H1 (cell line): ENCODE measurements around the gene CCDC24. TPM values are rescaled to one million over a fixed set of nuclear protein-coding genes. Genes with fewer than 3 reads are reported as not detected.

Experiments
- BRCA1 ChIP-seq: IDR thresholded peaks from 2 replicates; pipeline ENCODE4 v1.6.1; 2012; ENCODE audit warnings: low read depth, low read length, improper control_type of control experiment
- CBX8 ChIP-seq: fragments of 300-800, 300-1000 bp; sonication (generic); IDR thresholded peaks from 2 replicates; pipeline ENCODE4 v1.7.1; 2016; ENCODE audit warnings: low read depth, low read length, borderline replicate concordance
- FOSL1 ChIP-seq: IDR thresholded peaks from 2 replicates; pipeline ENCODE4 v1.6.1; 2011; ENCODE audit warnings: mild to moderate bottlenecking, low read depth, low read length, moderate library complexity; ENCODE audit not compliant: insufficient read depth
- KDM1A ChIP-seq: fragments of 200-600, 300-600 bp; sonication (generic); IDR thresholded peaks from 2 replicates; pipeline ENCODE4 v1.7.1; 2016; ENCODE audit warnings: mild to moderate bottlenecking, low read length, borderline replicate concordance
- NRF1 ChIP-seq: IDR thresholded peaks from 2 replicates; pipeline ENCODE4 v1.6.1; 2011; ENCODE audit warnings: mild to moderate bottlenecking, low read depth, low read length, improper control_type of control experiment
- POU5F1 ChIP-seq: IDR thresholded peaks from 2 replicates; pipeline ENCODE4 v1.6.1; 2011; ENCODE audit warnings: low read depth, mild to moderate bottlenecking, low read length, moderate library complexity
- SIX5 ChIP-seq: IDR thresholded peaks from 2 replicates; pipeline ENCODE4 v1.6.1; 2011; ENCODE audit warnings: mild to moderate bottlenecking, low read depth, low read length
- polyA plus RNA-seq, 7 experiments: library from polyadenylated mRNA; depleted of rRNA in 3 of 7; stranded (reverse) in 5 of 7; unstranded in 2 of 7; fragments of >200 nt in 5 of 7; fragments of 200-250 nt in 2 of 7; gene quantifications; 1 replicate in 5 of 7; 2 replicates in 1 of 7; 4 replicates in 1 of 7; pipeline versions ENCODE4 v1.2.1 to v1.2.3, GENCODE V29; 2011 to 2013; ENCODE audit warnings: missing spikeins in 2 of 7, mixed read lengths in 2 of 7
- total RNA-seq: library from RNA; stranded (reverse); fragmentation: NEBNext Ultra II Directional; extraction: Animal tissue kit (Norgen Biotek cat#: 25700); gene quantifications from 2 replicates; pipeline ENCODE4 v1.2.1, GENCODE V29; 2021
- TF ChIP-seq, protein P1 (sequence below), 3 experiments: IDR thresholded peaks; 1 replicate in 2 of 3; 2 replicates in 1 of 3; pipeline versions ENCODE4 v1.5.1 to v1.6.1; 2011; ENCODE audit warnings: low read length in 3 of 3, mild to moderate bottlenecking in 3 of 3, inconsistent platforms in 2 of 3, low read depth in 1 of 3, moderate library complexity in 1 of 3; ENCODE audit not compliant: insufficient read depth in 1 of 3; ENCODE audit errors: control extremely low read depth in 1 of 3

CCDC24 gene
- total and polyA plus RNA-seq, 2 of the 8 experiments (the other 6 are each of a cell fraction or from before 2014, with no cell fraction given): 11.2 to 11.4 TPM

DNA sequence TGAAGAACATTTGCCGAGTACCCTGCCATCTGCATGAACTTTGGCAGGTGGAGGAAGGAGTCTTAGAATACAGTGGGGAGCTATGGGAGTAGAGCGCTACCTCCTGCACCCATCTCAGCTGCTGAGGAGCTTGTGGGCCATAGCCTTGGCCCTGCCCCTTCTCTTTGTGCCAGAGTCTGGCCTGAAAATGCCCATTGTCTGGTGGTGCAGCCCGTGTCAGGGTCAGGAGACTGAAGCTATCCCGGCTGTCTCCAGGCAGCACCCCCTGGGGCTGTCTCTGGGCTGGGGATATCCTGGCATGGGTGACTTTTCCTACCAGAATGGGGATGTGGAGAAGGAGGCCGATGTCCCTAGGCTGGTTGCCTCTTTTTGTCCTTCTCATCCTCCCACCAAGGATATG, 37.4 kb upstream of the CCDC24 start (continued):
- TF ChIP-seq BRCA1 (no peak), POU5F1 (no peak), FOSL1 (no peak), CBX8 (no peak), KDM1A (no peak), NRF1 (no peak), SIX5 (no peak)
- TF ChIP-seq, protein P1, sequence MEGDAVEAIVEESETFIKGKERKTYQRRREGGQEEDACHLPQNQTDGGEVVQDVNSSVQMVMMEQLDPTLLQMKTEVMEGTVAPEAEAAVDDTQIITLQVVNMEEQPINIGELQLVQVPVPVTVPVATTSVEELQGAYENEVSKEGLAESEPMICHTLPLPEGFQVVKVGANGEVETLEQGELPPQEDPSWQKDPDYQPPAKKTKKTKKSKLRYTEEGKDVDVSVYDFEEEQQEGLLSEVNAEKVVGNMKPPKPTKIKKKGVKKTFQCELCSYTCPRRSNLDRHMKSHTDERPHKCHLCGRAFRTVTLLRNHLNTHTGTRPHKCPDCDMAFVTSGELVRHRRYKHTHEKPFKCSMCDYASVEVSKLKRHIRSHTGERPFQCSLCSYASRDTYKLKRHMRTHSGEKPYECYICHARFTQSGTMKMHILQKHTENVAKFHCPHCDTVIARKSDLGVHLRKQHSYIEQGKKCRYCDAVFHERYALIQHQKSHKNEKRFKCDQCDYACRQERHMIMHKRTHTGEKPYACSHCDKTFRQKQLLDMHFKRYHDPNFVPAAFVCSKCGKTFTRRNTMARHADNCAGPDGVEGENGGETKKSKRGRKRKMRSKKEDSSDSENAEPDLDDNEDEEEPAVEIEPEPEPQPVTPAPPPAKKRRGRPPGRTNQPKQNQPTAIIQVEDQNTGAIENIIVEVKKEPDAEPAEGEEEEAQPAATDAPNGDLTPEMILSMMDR (IDR thresholded peaks at IDR 0.05; ENCODE audit: control extremely low read depth in 1 of 3, insufficient read depth in 1 of 3, low read depth in 1 of 3, low read length in 3 of 3): no peak
